Keratinocyte (primary cell): ENCODE results near the gene TMOD4.

Experiments
- CTCF ChIP-seq, 3 experiments: IDR thresholded peaks in 1 of 3; conservative IDR thresholded peaks in 1 of 3; optimal IDR thresholded peaks in 1 of 3; 2 replicates in 2 of 3; 3 replicates in 1 of 3; pipeline versions ENCODE3 to v1.5.1; 2011; ENCODE audit warnings: low read length in 3 of 3, mild to moderate bottlenecking in 3 of 3, moderate library complexity in 2 of 3, control low read depth in 1 of 3, inconsistent platforms in 1 of 3; ENCODE audit not compliant: insufficient read depth in 2 of 3; ENCODE audit errors: extremely low read depth in 1 of 3
- EZH2 ChIP-seq: IDR thresholded peaks from one replicate; pipeline ENCODE4 v1.6.1; 2012; ENCODE audit warnings: inconsistent platforms, mild to moderate bottlenecking, low read length, moderate library complexity

DNA sequence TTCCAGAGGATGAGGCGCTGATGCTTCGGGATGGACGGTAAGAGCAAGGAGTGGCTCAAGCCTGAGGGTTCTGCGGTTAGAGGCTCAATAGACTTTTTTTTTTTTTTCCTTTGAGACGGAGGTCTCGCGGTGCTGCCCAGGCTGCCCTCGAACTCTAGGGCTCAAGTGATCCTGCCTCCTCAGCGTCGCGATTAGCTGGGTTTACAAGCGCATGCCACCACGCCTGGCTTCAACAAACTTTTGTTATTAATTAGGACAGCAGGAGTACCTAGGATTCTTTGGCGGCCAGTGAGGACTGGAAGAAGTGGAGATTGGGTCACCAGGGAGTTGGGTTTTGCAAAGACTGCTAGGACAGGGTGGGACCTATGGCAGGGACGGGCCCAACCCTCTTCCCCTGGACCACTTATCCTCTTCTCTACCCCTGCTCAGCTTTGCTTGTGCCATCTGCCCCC, 9.2 kb downstream of the TMOD4 start:
- TF ChIP-seq CTCF (optimal IDR thresholded peaks at IDR 0.05 in 1 of 3, IDR thresholded peaks at IDR 0.05 in 1 of 3, conservative IDR thresholded peaks at IDR 0.05 in 1 of 3; ENCODE audit: extremely low read depth in 1 of 3, insufficient read depth in 2 of 3, low read length in 3 of 3) (no peak), EZH2 (no peak)
